Middle frontal gyrus (tissue), 1 donor: ENCODE data around the gene DEFB125.
"Not testable (repeated sequence)": the region's sequence is repeated elsewhere in the genome, so short reads cannot be mapped to it uniquely, and the experiment has no call there.

Source experiments
- DNase-seq: peaks from one replicate; pipeline ENCODE4 v3.0.0-alpha.2; 2015; ENCODE audit warnings: low spot score; ENCODE audit errors: extremely low spot score

Gene DEFB125, protein sequence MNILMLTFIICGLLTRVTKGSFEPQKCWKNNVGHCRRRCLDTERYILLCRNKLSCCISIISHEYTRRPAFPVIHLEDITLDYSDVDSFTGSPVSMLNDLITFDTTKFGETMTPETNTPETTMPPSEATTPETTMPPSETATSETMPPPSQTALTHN

DNA sequence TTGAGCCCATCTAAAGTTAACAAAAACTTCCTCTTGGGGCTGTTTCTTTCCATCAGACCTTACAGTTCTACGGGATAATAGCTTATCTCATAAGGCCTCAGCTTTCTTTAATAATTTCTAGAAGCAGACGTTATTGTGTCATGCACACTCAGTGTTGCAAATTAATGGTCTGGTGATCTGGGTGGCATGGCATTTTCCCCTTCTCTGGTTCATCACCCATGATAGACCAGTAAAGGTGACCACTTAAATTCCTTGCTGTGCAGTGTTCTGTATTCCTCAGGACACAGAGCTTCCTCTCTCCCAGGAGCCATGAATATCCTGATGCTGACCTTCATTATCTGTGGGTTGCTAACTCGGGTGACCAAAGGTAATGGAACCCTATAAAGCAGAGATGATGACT is at the start of gene DEFB125:
DEFB125 (plus strand) TSS at position 272 of the 400 bp plus-strand sequence; CDS start at position 310, 38 bp downstream.
- no peak for DNase-seq

DNA sequence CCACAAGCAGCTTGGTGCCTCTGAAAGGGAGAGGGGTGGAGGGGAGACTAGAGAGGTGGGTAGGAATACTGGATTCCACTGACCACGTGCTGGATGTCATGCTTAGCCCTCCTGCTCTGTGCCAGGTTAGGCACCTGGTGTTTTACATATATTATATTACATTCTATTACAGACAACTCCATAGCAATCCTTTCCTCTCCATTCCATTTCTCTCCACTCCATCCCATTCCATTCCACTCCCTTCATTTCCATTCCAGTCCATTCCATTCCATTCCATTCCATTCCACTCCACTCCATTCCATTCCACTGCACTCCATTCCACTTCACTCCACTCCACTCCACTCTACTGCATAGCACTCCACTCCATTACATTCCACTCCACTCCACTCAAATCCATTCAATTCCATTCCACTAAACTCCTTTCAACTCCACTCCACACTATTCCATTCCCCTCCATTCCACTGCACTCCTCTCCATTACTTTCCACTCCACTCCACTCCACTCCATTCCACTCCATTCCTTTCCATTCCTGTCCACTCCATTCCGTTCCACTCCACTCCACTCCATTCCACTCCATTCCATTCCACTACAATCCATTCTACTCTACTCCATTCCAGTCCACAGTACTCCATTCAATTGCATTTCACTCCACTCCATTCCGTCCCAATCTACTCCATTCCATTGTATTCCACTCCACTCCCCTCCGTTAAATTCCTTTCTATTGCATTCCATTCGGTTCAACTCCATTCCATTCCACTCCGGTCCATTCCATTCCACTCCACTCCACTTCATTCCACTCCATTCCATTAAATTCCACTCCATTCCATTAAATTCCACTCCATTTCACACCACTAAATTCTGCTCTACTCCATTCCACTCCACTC is 27.2 kb upstream of the DEFB125 start:
- no peak for DNase-seq

DNA sequence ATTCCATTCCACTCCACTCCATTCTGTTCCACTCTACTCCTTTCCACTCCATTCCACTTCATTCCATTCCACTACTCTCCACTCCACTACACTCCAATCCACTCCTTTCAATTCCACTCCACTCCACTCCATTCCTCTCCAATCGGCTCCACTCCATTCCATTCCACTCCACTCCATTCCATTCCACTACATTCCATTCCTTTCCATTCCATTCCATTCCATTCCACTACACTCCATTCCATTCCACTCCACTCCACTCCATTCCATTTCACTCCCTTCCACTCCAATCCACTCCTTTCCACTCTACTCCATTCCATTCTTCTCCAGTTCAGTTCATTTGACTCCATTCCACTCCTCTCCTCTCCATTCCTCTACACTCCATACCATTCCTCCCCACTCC is 26.2 kb upstream of the DEFB125 start:
- DNase-seq, result no peak

DNA sequence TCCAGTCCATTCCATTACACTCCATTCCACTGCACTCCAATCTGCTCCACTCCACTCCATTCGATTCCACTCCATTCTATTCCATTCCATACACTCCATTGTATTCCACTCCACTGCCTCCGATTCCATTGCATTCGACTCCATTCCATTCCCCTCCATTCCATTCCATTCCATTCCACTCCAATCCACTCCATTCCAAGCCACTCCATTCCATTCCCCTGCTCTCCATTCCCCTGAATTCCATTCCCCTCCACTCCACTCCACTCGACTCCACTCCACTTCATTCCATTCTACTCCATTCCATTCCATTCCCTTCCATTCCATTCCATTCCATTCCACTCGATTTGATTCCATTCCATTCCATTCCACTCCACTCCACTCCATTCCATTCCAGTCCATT is 25.7 kb upstream of the DEFB125 start:
- no peak for DNase-seq

DNA sequence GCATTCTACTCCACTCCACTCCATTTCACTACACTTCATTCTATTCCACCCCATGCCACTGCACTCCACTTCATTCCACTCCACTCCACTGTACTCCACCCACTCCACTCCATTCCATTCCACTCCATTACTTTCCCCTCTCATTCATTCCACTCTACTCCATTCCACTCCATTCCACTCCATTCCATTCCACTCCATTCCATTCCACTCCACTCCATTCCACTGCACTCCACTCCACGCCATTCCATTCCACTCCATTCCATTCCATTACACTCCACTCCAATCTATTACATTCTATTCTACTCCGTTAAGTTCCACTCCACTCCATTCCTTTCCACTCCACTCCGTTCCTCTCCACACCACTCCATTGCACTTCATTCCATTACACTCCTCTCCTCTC is 25.0 kb upstream of the DEFB125 start:
- no peak for DNase-seq

DNA sequence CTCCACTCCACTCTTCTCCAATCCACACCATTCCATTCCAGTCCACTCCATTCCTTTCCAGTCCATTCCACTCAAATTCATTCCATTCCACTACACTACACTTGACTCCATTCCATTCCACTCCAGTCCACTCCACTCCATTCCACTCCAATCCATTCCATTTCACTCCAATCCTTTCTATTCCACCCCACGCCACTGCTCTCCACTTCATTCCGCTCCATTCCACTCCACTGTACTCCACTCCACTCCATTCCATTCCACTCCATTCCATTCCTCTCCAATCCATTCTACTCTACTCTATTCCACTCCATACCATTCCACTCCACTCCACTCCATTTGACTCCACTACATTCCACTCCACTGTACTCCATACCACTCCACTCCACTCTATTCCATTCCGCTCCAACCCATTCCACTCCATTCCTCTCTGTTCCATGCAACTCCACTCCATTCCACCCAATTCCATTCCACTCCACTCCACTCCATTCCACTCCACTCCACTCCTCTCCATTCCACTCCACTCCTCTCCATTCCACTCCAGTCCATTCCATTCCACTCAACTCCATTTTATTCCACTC is 23.4 kb upstream of the DEFB125 start:
- no peak for DNase-seq

DNA sequence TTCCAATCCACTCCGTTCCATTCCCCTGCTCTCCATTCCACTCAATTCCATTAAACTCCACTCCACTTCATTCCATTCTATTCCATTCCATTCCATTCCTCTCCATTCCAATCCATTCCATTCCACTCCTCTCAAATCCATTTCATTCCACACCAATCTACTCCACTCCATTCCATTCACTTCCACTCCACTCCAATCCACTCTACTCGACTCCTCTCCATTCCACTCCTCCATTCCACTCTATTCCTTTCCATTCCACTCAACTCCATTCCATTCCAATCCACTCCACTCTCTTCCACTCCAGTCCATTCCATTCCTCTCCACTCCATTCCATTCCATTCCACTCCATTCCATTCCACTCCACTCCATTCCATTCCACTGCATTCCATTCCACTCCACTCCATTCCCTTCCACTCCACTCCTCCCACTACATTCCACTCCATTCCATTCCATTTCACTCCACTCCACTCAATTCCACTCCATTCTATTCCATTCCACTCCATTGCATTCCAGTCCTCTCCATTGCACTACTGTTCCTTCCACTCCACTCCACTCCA is 22.6 kb upstream of the DEFB125 start:
- no peak for DNase-seq

DNA sequence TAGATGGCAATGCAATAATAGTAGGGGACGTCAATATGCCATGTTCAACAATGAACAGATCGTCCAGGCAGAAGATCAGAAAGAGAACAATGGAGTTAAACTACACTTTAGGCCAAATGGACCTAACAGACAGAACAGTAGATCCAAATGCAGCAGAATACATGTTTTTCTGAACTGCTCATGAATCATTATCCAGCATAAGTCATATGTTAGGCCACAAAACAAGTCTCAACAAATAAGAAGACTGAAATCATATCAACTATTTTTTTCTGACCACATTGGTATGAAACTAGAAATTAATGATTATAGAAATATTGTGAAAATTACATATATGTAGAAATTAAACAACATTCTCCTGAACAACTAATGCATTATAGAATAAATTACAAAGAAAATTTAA is 10.2 kb upstream of the DEFB125 start:
- DNase-seq, result no peak

DNA sequence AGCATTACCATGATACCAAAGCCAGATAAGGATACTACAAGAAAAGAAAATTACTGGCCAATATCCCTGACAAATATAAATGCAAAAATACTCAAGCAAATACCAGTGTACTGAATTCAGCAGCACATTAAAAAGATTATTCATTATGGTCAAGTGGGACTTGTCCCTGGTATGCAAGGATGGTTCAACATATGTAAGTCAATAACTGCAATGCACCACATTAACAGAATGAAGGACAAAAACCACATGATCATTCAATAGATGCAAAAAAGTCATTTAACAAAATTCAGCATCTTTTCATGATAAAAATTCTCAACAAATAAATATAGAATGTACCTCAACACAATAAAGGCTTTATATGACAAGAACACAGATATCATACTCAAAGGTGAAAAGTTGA is 9.1 kb upstream of the DEFB125 start:
- no peak for DNase-seq

DNA sequence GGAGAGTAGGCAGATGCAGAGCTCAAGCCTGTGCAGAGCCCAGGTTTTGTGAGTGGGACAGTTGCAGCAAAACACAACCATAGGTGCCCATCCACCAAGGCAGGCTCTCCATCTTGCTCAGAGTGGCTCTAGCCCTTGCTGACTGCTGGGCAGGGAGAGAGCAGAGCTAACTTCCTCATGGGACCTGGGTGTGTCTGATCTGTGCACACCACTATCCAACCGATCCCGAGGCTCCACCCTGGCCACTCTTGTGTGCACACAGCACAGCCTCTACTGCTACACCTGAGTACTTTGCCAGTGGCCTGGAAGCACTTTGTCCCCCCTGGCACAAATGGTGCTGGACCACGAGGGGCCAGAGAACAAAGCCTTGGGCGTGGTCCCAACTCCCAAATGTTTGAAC is 7.9 kb upstream of the DEFB125 start:
- DNase-seq, result no peak

DNA sequence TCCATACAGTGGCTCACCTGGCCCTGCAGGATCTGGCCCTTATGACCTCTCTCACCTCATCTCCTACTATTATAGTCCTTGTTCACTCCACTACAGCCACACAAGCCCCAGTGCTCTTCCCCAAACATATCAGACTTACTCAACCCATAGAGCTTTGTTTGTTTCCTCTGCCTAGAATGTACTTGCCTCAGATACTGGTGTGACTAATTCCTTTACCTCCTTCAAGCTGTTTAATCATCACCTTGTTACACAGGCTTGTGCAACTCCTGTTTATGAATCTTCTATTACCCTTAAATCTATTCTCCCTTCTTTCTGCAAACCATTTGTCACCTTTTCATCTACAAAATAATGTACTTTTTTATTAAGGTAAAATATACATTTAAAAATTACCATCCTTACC is 3.2 kb downstream of the DEFB125 start:
- DNase-seq, result no peak

DNA sequence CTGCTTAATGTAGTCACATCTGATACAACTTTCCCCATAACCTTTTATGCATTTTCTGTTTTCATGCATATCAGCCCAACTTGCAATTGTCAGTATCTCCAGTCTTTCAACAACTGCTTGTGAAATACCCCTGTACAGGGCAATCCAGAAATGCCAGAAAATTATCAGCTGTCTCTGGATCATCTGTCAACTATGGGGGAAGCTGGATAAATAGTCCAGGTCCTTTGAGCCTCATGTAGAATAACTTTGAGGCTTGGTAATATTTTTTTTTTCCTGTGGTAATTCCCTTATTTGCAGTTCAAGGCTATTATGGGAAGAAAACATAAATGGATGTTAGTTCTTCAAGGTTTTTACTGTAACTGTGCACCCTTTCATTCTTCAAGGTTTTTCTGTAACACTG is 6.2 kb downstream of the DEFB125 start:
- no peak for DNase-seq

DNA sequence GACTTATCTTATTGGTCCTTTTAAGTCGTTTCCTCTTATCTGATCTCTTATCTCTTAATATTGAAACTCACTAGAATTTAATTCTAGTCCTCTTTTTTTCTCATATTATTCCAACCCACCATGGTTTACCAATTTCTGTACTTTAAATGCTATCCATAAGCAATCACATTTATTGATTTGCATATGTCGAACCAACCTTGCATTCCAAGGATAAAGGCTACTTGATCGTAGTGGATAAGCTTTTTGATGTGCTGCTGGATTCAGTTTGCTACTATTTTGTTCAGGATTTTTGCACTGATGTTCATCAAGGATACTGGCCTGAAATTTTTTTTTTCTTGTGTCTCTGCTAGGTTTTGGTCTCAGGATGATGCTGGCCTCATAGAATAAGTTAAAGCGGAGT is 7.7 kb downstream of the DEFB125 start:
- no peak for DNase-seq

DNA sequence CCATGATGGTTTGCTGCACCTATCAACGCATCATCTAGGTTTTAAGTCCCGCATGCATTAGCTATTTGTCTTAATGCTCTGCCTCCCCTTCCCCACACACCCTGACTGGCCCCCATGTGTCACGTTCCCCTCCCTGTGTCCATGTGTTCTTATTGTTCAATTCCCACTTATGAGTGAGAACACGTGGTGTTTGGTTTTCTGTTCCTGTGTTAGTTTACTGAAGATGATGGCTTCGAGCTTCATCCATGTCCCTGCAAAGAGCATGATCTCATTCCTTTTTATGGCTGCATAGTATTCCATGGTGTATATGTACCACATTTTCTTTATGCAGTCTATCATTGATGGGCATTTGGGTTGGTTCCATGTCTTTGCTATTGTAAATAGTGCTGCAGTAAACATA is 10.2 kb downstream of the DEFB125 start:
- not testable (repeated sequence) for DNase-seq

DNA sequence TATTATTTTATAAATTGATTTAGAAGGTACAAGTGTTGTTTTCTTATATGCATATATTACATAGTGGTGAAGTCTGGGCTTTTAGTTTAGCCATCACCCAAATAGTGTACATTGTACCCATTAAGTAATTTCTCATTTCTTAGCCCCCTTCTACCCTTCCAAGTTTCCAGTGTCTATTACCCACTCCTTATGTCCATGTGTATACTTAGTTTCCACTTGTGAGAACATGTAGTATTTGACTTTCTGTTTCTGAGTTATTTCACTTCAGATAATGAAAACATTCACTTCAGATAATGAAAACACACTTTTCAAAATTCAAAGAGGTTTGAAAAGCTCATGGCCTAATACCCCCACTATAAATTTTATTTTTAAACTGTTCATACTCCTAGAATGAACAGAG is 14.5 kb downstream of the DEFB125 start:
- DNase-seq, result no peak

DNA sequence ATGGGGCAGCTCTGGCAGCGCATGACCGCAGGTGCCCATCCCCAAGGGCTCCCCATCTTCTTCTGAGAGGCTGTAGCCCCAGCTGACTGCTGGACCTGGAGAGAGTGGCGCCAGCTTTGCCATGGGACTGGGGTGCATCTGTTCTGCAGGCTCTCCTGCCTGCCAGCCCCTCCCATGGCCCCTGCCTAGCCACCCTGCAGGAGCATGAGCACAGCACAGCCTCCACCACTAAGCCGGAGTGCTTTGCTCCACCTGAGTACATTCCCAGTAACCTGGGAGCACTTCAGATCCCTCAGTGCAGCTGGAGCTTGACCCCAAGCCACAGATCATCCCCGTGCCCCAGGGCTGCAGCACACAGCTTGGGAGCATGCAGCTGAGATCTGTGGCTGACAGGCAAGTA is 16.0 kb downstream of the DEFB125 start:
- DNase-seq, result no peak

DNA sequence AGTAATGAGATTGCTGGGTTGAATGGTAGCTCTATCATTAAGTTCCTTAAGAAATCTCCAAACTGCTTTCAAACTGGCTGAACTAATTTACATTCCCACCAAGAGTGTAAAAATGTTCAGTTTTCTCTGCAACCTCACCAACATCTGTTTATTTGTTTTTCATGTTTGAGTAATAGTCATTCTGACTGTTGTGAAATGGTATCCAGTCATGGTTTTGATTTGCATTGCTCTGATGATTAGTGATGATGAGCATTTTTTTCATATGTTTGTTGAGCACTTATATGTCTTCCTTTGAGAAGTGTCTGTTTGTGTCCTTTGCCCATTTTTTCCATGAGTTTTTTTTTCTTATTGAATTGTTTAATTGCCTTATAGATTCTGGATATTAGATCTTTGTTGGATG is 24.9 kb downstream of the DEFB125 start:
- no peak for DNase-seq

DNA sequence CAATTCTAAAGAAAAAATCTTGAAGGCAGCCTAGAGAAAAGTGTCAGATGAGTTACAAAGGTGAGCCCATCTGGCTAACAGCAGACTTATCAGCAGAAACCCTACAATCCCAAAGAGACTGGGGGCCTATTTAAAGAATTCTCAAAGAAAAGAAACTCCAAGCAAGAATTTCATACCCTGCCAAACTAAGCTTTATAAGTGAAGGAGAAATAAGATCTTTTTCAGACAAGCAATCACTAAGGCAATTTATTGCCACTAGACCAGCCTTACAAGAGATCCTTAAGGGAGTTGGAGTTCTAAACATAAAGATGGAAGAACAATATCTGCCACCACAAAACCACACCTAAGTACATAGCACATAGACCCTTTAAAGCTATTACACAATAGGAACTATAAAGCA is 30.0 kb downstream of the DEFB125 start:
- no peak for DNase-seq

DNA sequence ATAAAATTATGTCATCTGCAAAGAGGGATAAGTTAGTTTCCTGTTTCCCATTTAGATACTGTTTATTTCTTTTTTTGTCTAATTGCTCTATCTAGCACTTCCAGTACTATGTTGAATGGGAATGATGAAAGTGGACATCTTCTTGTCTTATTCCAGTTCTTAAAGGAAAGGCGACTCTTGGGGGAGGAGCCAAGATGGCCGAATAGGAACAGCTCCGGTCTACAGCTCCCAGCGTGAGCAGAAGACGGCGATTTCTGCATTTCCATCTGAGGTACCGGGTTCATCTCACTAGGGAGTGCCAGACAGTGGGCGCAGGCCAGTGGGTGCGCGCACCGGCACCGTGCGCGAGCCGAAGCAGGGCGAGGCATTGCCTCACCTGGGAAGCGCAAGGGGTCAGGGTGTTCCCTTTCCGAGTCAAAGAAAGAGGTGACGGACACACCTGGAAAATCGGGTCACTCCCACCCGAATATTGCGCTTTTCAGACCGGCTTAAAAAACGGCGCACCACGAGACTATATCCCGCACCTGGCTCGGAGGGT is 42.4 kb downstream of the DEFB125 start:
- not testable (repeated sequence) for DNase-seq

DNA sequence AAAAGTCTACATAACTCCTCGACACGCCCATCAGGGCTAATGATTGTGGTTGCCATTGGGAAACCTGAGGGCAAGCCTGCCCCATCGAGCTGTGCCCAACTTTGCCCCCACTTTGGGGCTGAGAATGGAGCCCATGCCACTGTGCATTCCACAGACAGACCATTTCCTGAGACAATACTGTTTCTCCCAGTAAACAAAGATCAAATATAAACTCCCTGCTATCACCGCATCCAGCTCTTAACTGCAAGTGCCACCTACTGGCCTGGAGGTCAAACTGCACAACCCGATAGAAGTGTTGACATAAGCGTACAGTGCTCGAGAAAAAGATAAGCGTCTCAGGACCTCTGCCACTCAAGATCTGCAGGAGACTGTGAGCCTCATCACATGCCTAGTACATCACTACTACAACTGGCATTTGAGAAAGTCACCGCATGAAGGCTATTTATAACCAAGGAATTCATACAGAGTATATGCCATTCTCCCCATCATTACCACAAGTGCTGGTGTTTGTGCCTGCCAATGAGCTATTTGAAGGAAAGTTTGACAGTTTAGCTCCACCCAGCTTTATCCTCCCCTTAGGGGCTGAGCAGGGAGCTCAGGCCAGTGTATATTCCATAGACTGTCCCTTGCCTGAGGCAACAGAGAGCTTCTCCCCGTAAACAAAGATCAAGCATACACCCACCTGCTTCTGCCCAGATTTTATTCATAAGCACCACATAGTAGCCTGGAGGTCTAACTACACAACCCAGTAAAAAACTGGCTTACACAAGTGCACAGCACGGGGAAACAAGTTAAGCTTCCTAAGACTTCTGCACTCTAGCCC is 50.4 kb downstream of the DEFB125 start:
- no peak for DNase-seq

DNA sequence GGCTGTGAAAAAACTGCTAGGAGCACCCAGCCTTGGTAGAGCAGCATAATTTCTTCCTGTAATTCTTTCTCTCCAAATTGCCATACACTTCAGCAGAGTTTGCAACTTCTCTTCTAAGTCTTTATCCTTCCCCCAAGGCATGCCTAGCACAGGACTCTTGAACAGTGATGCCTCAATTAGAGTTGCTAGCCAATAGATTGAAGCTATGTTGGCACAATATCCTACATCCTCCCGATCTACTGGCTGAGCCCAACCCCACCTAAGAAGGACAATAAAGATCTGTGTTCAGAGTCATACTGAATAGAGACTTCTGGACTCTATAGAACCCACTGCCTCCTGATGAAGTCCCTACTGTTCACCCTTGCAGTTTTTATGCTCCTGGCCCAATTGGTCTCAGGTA is 54.8 kb downstream of the DEFB125 start, which contains the start of gene DEFB126:
DEFB126 (plus strand) TSS at position 301 of the 400 bp plus-strand sequence; CDS start at position 340, 39 bp downstream.
- DNase-seq, result no peak
